Panc1 (cell line): ENCODE data around the gene SLC34A3. TPM values are rescaled to one million over a fixed set of nuclear protein-coding genes. Genes with fewer than 3 reads are reported as not detected.

Experiments
- ATAC-seq: fragments of 200-7000 bp; cut with Tn5 transposase; 2 replicates; pipeline ENCODE4 v1.9.1; 2020; ENCODE audit warnings: mild to moderate bottlenecking, moderate library complexity
- BruUV-seq: library from RNA; stranded (reverse); fragments of 400-500 nt; replicated peaks from 2 replicates; lab custom pipeline; 2021; lab: Mats Ljungman, UMichigan
- CTCF ChIA-PET: fragments of 300-600 bp; sonication (Branson Sonifier 250); formaldehyde crosslinking; loops from one replicate; lab custom pipeline; 2022; ENCODE audit warnings: antibody characterized with exemption; lab: Charles Lee
- POLR2A ChIA-PET: fragments of 300-600 bp; sonication (Branson Sonifier 250); formaldehyde crosslinking; loops from one replicate; lab custom pipeline; 2022; ENCODE audit warnings: antibody characterized with exemption; lab: Charles Lee
- DNase-seq: peaks from one replicate; pipeline ENCODE4 v3.0.0-alpha.2; 2010; ENCODE audit warnings: low read depth, low spot score
- H3K27ac ChIP-seq: 2 replicates; pipeline ENCODE4 v1.5.1; 2011; ENCODE audit warnings: mild to moderate bottlenecking, low read length, inconsistent platforms
- H3K27me3 ChIP-seq: fragments of 200-500 bp; sonication (Bioruptor generic); 2 replicates; pipeline ENCODE4 v1.6.0; 2014; ENCODE audit warnings: low read length, inconsistent platforms; ENCODE audit not compliant: control insufficient read depth, insufficient read depth
- H3K36me3 ChIP-seq: fragments of 200-500 bp; sonication (Bioruptor generic); 2 replicates; pipeline ENCODE4 v1.5.1; 2014; ENCODE audit warnings: inconsistent platforms, mild to moderate bottlenecking, low read length, moderate library complexity; ENCODE audit not compliant: control insufficient read depth, insufficient read depth
- H3K4me1 ChIP-seq: 2 replicates; pipeline ENCODE4 v1.5.1; 2011; ENCODE audit warnings: inconsistent platforms, mild to moderate bottlenecking, low read length, moderate library complexity; ENCODE audit not compliant: control insufficient read depth, insufficient read depth
- H3K4me3 ChIP-seq, 2 experiments: 2 replicates each; pipeline ENCODE4 v1.5.1; 2011 to 2012; ENCODE audit warnings: low read depth in 2 of 2, low read length in 2 of 2, mild to moderate bottlenecking in 2 of 2, inconsistent platforms in 1 of 2, moderate library complexity in 1 of 2
- H3K9me3 ChIP-seq: fragments of 200-500 bp; sonication (Bioruptor generic); 2 replicates; pipeline ENCODE4 v1.5.1; 2014; ENCODE audit warnings: low read depth, mild to moderate bottlenecking, inconsistent platforms, low read length, moderate library complexity; ENCODE audit not compliant: control insufficient read depth, insufficient read depth
- CTCF ChIP-seq: fragments of 450-650 bp; IDR thresholded peaks from 2 replicates; pipeline ENCODE4 v1.5.1; 2017; ENCODE audit warnings: mild to moderate bottlenecking
- POLR2AphosphoS5 ChIP-seq: IDR thresholded peaks from 2 replicates; pipeline ENCODE4 v1.6.1; 2012; ENCODE audit warnings: mild to moderate bottlenecking, low read depth, low read length, moderate library complexity
- REST ChIP-seq, 2 experiments: IDR thresholded peaks; 2 replicates each; pipeline ENCODE4 v1.6.1; 2011 to 2012; ENCODE audit warnings: low read depth in 2 of 2, control low read depth in 1 of 2, low read length in 1 of 2, mild to moderate bottlenecking in 1 of 2, moderate library complexity in 1 of 2; ENCODE audit not compliant: insufficient read depth in 1 of 2
- SIN3A ChIP-seq: IDR thresholded peaks from 2 replicates; pipeline ENCODE4 v1.6.1; 2012; ENCODE audit warnings: low read depth, mild to moderate bottlenecking, low read length, moderate library complexity, borderline replicate concordance; ENCODE audit not compliant: insufficient read depth
- TCF7L2 ChIP-seq: IDR thresholded peaks from 2 replicates; pipeline ENCODE4 v1.6.1; 2011; ENCODE audit warnings: mild to moderate bottlenecking, low read depth, low read length, inconsistent platforms
- in situ Hi-C: cut with HindIII; loops from 2 replicates; pipeline ENCODE4 v1.10.0; 2016; ENCODE audit warnings: low sequenced_read_pairs, low pct_unique_long_range_greater_than_20kb
- intact Hi-C: fragments of 100-400 bp; cut with micrococcal nuclease; formaldehyde crosslinking; loops from one replicate; pipeline ENCODE4 v1.10.0; 2022; ENCODE audit not compliant: unreplicated experiment
- total RNA-seq: library from RNA; stranded (reverse); gene quantifications from one replicate; pipeline ENCODE4 v1.2.1, GENCODE V29; 2021; ENCODE audit not compliant: unreplicated experiment

The SLC34A3 gene
- total RNA-seq, 1 experiment from 2014 or later = not detected

- Histone ChIP-seq H3K36me3 (no peaks in the 10 kb centered on the region), H3K4me1 (peaks cover 4% of the 10 kb centered on the region), H3K4me3 (no peak overlapping the region), H3K9me3 (no peaks in the 10 kb centered on the region), H3K27me3 (no peaks in the 10 kb centered on the region), H3K27ac (no peak overlapping the region)
- ATAC-seq (no peak), DNase-seq (no peak)
- intact Hi-C loops = no loop called here
- POLR2A ChIA-PET = no interaction called here
- in situ Hi-C loops = no loop called here
- TF ChIP-seq SIN3A = no peak
- no peak for TF ChIP-seq CTCF
- no peak for TF ChIP-seq TCF7L2
- TF ChIP-seq POLR2AphosphoS5 = no peak
- no TSS peak for BruUV-seq
- CTCF ChIA-PET = interaction anchor here (0.6 kb wide), 1 partner anchor 100 kb away, joined by 4 read pairs; no protein-coding TSS in a partner anchor
Measured at GRCh38 chr9:137231372-137232039, 805 bp downstream of the SLC34A3 start.

- no peak overlapping the region for H3K27ac ChIP-seq
- TF ChIP-seq POLR2AphosphoS5 = no peak
- no peak for TF ChIP-seq SIN3A
- no peaks in the 10 kb centered on the region for H3K27me3 ChIP-seq
- DNase-seq (no peak), ATAC-seq (no peak)
- in situ Hi-C loops = no loop called here
- no TSS peak for BruUV-seq
- intact Hi-C loops = no loop called here
- H3K36me3 ChIP-seq = no peaks in the 10 kb centered on the region
- ChIA-PET POLR2A (no interaction called here), CTCF (interaction anchor here (0.6 kb wide), 1 partner anchor 100 kb away, joined by 4 read pairs; no protein-coding TSS in a partner anchor)
- no peak overlapping the region for H3K4me3 ChIP-seq
- H3K4me1 ChIP-seq = peaks cover 9% of the 10 kb centered on the region
- no peaks in the 10 kb centered on the region for H3K9me3 ChIP-seq
Measured at GRCh38 chr9:137232101-137232500, 1.4 kb downstream of the SLC34A3 start.

GRCh38 chr9:137232510-137232909, 1.8 kb downstream of the SLC34A3 start:
- Histone ChIP-seq H3K27ac (no peak overlapping the region), H3K9me3 (no peaks in the 10 kb centered on the region), H3K27me3 (no peaks in the 10 kb centered on the region), H3K4me3 (no peak overlapping the region), H3K36me3 (no peaks in the 10 kb centered on the region), H3K4me1 (peaks cover 10% of the 10 kb centered on the region)
- CTCF ChIA-PET = interaction anchor here (0.6 kb wide), 1 partner anchor 101 kb away, joined by 4 read pairs; no protein-coding TSS in a partner anchor
- no TSS peak for BruUV-seq
- TF ChIP-seq TCF7L2 (no peak), CTCF (no peak), SIN3A (no peak), POLR2AphosphoS5 (no peak), REST (IDR thresholded peaks at IDR 0.05; ENCODE audit: insufficient read depth in 1 of 2, low read depth in 2 of 2, low read length in 1 of 2) (no peak)
- no peak for ATAC-seq
- in situ Hi-C loops = no loop called here
- POLR2A ChIA-PET = no interaction called here
- DNase-seq = no peak
- intact Hi-C loops = no loop called here
